PC-9 (cell line): ENCODE results near the gene PIEZO2.

ENCODE experiments used
- CTCF ChIP-seq: fragments of 200-600 bp; sonication (generic); conservative IDR thresholded peaks from 2 replicates; pipeline ENCODE4 v1.6.1; 2017; ENCODE audit warnings: mixed run types, antibody characterized with exemption, mild to moderate bottlenecking, moderate library complexity
- EZH2 ChIP-seq: fragments of 200-600 bp; sonication (generic); IDR thresholded peaks from 2 replicates; pipeline ENCODE4 v1.8.0; 2017; ENCODE audit warnings: antibody characterized with exemption, low read depth

- TF ChIP-seq CTCF (no peak), EZH2 (no peak)
Observed at GRCh38 chr18:10898417-10898974, 250.9 kb downstream of the PIEZO2 start.
